HL-60 (cell line): ENCODE results near the gene ZC3H12C.

ENCODE experiments used
- CTCF ChIP-seq: IDR thresholded peaks from one replicate; pipeline ENCODE4 v1.5.1; 2011; ENCODE audit warnings: low read length, control low read depth, inconsistent platforms; ENCODE audit not compliant: insufficient read depth
- POLR2AphosphoS5 ChIP-seq: IDR thresholded peaks from 2 replicates; pipeline ENCODE4 v1.6.1; 2012; ENCODE audit warnings: low read depth
- REST ChIP-seq: IDR thresholded peaks from 2 replicates; pipeline ENCODE4 v1.6.1; 2012; ENCODE audit warnings: low read depth; ENCODE audit not compliant: insufficient replicate concordance
- SPI1 ChIP-seq: IDR thresholded peaks from 2 replicates; pipeline ENCODE4 v1.6.1; 2012; ENCODE audit warnings: low read depth, mild to moderate bottlenecking, borderline replicate concordance

- TF ChIP-seq REST, result no peak
- no peak for TF ChIP-seq POLR2AphosphoS5
- TF ChIP-seq CTCF, result no peak
- no peak for TF ChIP-seq SPI1
These were observed 20.3 kb downstream of the ZC3H12C start for GRCh38 chr11:110113505-110113904.
